HEK293 (cell line): Measurements from ENCODE around the gene CDH12.

Experiments used
- CTCF ChIA-PET: fragments of 350-600 bp; formaldehyde crosslinking; extraction: SDS; loops from one replicate; lab custom pipeline; 2021; ENCODE audit warnings: antibody characterized with exemption; lab: Yijun Ruan, JAX
- POLR2A ChIA-PET: fragments of 300-600 bp; formaldehyde crosslinking; extraction: SDS; loops from one replicate; lab custom pipeline; 2020; ENCODE audit warnings: antibody characterized with exemption, inconsistent platforms; lab: Yijun Ruan, JAX
- H3K27ac ChIP-seq: fragments of 200-500 bp; sonication (Bioruptor generic); 2 replicates; pipeline ENCODE4 v1.5.1; 2014; ENCODE audit warnings: low read depth, low read length, control low read depth, inconsistent platforms; ENCODE audit errors: extremely low read depth
- H3K36me3 ChIP-seq, 2 experiments: fragments of 200-500 bp in 1 of 2; sonication (Bioruptor generic) in 1 of 2; 1 replicate in 1 of 2; 2 replicates in 1 of 2; pipeline ENCODE4 v1.5.1; 2014 to 2017; ENCODE audit warnings: inconsistent platforms in 2 of 2, low read length in 2 of 2; ENCODE audit not compliant: control insufficient read depth in 2 of 2, insufficient read depth in 1 of 2
- H3K4me1 ChIP-seq: fragments of 200-500 bp; sonication (Bioruptor generic); 2 replicates; pipeline ENCODE4 v1.5.1; 2014; ENCODE audit warnings: mild to moderate bottlenecking, low read length, inconsistent platforms; ENCODE audit not compliant: control insufficient read depth, insufficient read depth
- H3K4me3 ChIP-seq: 2 replicates; pipeline ENCODE4 v1.5.1; 2011; ENCODE audit warnings: low read depth, mild to moderate bottlenecking, control low read depth, low read length, moderate library complexity
- H3K9me3 ChIP-seq: fragments of 200-500 bp; sonication (Bioruptor generic); 2 replicates; pipeline ENCODE4 v1.5.1; 2014; ENCODE audit warnings: low read depth, low read length, inconsistent platforms; ENCODE audit not compliant: control insufficient read depth, insufficient read depth
- FEZF1 ChIP-seq: fragments of 450-650 bp; formaldehyde crosslinking; IDR thresholded peaks from 2 replicates; pipeline ENCODE4 v1.5.1; 2016; ENCODE audit warnings: missing biosample characterization, missing genetic modification characterization
- SP7 ChIP-seq: fragments of 450-650 bp; formaldehyde crosslinking; IDR thresholded peaks from 2 replicates; pipeline ENCODE4 v1.5.1; 2016; ENCODE audit warnings: missing biosample characterization, missing genetic modification characterization
- YY2 ChIP-seq: fragments of 450-650 bp; formaldehyde crosslinking; IDR thresholded peaks from 2 replicates; pipeline ENCODE4 v1.5.1; 2016; ENCODE audit warnings: missing biosample characterization, missing genetic modification characterization
- ZFHX2 ChIP-seq: fragments of 450-650 bp; formaldehyde crosslinking; conservative IDR thresholded peaks from 2 replicates; pipeline ENCODE4 v1.5.1; 2016; ENCODE audit warnings: missing biosample characterization, missing genetic modification characterization
- ZNF112 ChIP-seq: fragments of 450-650 bp; formaldehyde crosslinking; IDR thresholded peaks from 2 replicates; pipeline ENCODE4 v1.5.0; 2017; ENCODE audit warnings: missing biosample characterization, missing genetic modification characterization
- ZNF132 ChIP-seq: fragments of 450-650 bp; formaldehyde crosslinking; IDR thresholded peaks from 2 replicates; pipeline ENCODE4 v1.5.1; 2017; ENCODE audit warnings: missing biosample characterization, missing genetic modification characterization, borderline replicate concordance
- ZNF2 ChIP-seq: fragments of 450-650 bp; formaldehyde crosslinking; IDR thresholded peaks from 2 replicates; pipeline ENCODE4 v1.5.1; 2016; ENCODE audit warnings: missing biosample characterization, missing genetic modification characterization
- ZNF211 ChIP-seq: fragments of 450-650 bp; formaldehyde crosslinking; IDR thresholded peaks from 2 replicates; pipeline ENCODE4 v1.5.1; 2016; ENCODE audit warnings: low read depth, missing biosample characterization, missing genetic modification characterization
- ZNF239 ChIP-seq: fragments of 450-650 bp; formaldehyde crosslinking; IDR thresholded peaks from 2 replicates; pipeline ENCODE4 v1.5.1; 2016; ENCODE audit warnings: missing biosample characterization, missing genetic modification characterization
- ZNF311 ChIP-seq: fragments of 450-650 bp; formaldehyde crosslinking; IDR thresholded peaks from 2 replicates; pipeline ENCODE4 v1.5.1; 2017; ENCODE audit warnings: missing biosample characterization, missing genetic modification characterization, borderline replicate concordance
- ZNF394 ChIP-seq: fragments of 450-650 bp; formaldehyde crosslinking; IDR thresholded peaks from 2 replicates; pipeline ENCODE4 v1.5.1; 2016; ENCODE audit warnings: missing biosample characterization, missing genetic modification characterization, mild to moderate bottlenecking, moderate library complexity, borderline replicate concordance
- ZNF423 ChIP-seq: fragments of 450-650 bp; formaldehyde crosslinking; IDR thresholded peaks from 2 replicates; pipeline ENCODE4 v1.5.1; 2016; ENCODE audit warnings: missing biosample characterization, missing genetic modification characterization
- ZNF530 ChIP-seq: fragments of 450-650 bp; formaldehyde crosslinking; IDR thresholded peaks from 2 replicates; pipeline ENCODE4 v1.5.1; 2016; ENCODE audit warnings: low read depth, missing biosample characterization, missing genetic modification characterization
- ZNF560 ChIP-seq: fragments of 450-650 bp; formaldehyde crosslinking; IDR thresholded peaks from 2 replicates; pipeline ENCODE4 v1.5.1; 2017; ENCODE audit warnings: missing biosample characterization, missing genetic modification characterization, borderline replicate concordance
- ZNF621 ChIP-seq: fragments of 450-650 bp; formaldehyde crosslinking; IDR thresholded peaks from 2 replicates; pipeline ENCODE4 v1.5.1; 2017; ENCODE audit warnings: missing biosample characterization, missing genetic modification characterization
- ZNF76 ChIP-seq: fragments of 450-650 bp; formaldehyde crosslinking; IDR thresholded peaks from 2 replicates; pipeline ENCODE4; 2016; ENCODE audit warnings: low read depth, missing biosample characterization, missing genetic modification characterization, borderline replicate concordance
- ZNF785 ChIP-seq: fragments of 450-650 bp; formaldehyde crosslinking; IDR thresholded peaks from 2 replicates; pipeline ENCODE4 v1.5.1; 2016; ENCODE audit warnings: missing biosample characterization, missing genetic modification characterization
- ZNF837 ChIP-seq: fragments of 450-650 bp; formaldehyde crosslinking; IDR thresholded peaks from 2 replicates; pipeline ENCODE4 v1.5.1; 2016; ENCODE audit warnings: missing biosample characterization, missing genetic modification characterization
- ZSCAN16 ChIP-seq: fragments of 450-650 bp; formaldehyde crosslinking; IDR thresholded peaks from 2 replicates; pipeline ENCODE4 v1.5.1; 2016; ENCODE audit warnings: missing biosample characterization, missing genetic modification characterization
- TF ChIP-seq, protein P1 (sequence below): fragments of 450-650 bp; formaldehyde crosslinking; IDR thresholded peaks from 2 replicates; pipeline ENCODE4 v1.5.1; 2017; ENCODE audit warnings: missing biosample characterization, missing genetic modification characterization
- TF ChIP-seq, protein P2 (sequence below): fragments of 450-650 bp; formaldehyde crosslinking; IDR thresholded peaks from 2 replicates; pipeline ENCODE4 v1.5.0; 2017; ENCODE audit warnings: missing biosample characterization, missing genetic modification characterization, borderline replicate concordance
- TF ChIP-seq, protein P3 (sequence below): fragments of 450-650 bp; formaldehyde crosslinking; IDR thresholded peaks from 2 replicates; pipeline ENCODE4 v1.5.1; 2017; ENCODE audit warnings: missing biosample characterization, missing genetic modification characterization
- TF ChIP-seq, protein P4 (sequence below): fragments of 450-650 bp; formaldehyde crosslinking; IDR thresholded peaks from 2 replicates; pipeline ENCODE4 v1.5.1; 2016; ENCODE audit warnings: missing biosample characterization, missing genetic modification characterization, low read depth

The CDH12 gene

DNA sequence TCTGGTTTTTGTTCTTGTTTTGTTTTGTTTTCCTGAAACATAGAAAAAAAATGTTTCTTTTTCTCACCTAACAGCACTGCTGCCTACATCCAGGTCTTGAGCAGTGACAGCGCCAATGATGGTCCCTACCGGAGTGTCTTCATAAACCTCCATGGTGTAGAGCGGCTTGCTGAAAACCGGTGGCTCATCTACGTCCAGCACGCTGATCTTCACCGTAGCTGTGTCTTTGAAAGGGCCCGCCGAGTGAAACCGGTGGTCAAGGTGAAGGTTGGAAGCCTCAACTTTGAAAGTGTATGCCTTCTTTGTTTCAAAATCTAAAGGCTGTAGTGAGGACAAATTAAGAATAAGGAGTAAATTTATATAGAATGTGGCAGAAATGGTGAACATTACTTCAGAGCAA, 1051.0 kb downstream of the CDH12 start (continued):
- TF ChIP-seq, protein P1, sequence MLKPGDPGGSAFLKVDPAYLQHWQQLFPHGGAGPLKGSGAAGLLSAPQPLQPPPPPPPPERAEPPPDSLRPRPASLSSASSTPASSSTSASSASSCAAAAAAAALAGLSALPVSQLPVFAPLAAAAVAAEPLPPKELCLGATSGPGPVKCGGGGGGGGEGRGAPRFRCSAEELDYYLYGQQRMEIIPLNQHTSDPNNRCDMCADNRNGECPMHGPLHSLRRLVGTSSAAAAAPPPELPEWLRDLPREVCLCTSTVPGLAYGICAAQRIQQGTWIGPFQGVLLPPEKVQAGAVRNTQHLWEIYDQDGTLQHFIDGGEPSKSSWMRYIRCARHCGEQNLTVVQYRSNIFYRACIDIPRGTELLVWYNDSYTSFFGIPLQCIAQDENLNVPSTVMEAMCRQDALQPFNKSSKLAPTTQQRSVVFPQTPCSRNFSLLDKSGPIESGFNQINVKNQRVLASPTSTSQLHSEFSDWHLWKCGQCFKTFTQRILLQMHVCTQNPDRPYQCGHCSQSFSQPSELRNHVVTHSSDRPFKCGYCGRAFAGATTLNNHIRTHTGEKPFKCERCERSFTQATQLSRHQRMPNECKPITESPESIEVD (tag by site-specific recombination), result no peak
- TF ChIP-seq ZNF239 (tag by site-specific recombination) (no peak), FEZF1 (tag by site-specific recombination) (no peak), ZNF785 (tag by site-specific recombination) (no peak), ZNF112 (no peak), ZNF560 (tag by site-specific recombination) (no peak), ZNF621 (tag by site-specific recombination) (no peak)
- TF ChIP-seq, protein P2, sequence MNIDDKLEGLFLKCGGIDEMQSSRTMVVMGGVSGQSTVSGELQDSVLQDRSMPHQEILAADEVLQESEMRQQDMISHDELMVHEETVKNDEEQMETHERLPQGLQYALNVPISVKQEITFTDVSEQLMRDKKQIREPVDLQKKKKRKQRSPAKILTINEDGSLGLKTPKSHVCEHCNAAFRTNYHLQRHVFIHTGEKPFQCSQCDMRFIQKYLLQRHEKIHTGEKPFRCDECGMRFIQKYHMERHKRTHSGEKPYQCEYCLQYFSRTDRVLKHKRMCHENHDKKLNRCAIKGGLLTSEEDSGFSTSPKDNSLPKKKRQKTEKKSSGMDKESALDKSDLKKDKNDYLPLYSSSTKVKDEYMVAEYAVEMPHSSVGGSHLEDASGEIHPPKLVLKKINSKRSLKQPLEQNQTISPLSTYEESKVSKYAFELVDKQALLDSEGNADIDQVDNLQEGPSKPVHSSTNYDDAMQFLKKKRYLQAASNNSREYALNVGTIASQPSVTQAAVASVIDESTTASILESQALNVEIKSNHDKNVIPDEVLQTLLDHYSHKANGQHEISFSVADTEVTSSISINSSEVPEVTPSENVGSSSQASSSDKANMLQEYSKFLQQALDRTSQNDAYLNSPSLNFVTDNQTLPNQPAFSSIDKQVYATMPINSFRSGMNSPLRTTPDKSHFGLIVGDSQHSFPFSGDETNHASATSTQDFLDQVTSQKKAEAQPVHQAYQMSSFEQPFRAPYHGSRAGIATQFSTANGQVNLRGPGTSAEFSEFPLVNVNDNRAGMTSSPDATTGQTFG, result no peak
- TF ChIP-seq, protein P3, sequence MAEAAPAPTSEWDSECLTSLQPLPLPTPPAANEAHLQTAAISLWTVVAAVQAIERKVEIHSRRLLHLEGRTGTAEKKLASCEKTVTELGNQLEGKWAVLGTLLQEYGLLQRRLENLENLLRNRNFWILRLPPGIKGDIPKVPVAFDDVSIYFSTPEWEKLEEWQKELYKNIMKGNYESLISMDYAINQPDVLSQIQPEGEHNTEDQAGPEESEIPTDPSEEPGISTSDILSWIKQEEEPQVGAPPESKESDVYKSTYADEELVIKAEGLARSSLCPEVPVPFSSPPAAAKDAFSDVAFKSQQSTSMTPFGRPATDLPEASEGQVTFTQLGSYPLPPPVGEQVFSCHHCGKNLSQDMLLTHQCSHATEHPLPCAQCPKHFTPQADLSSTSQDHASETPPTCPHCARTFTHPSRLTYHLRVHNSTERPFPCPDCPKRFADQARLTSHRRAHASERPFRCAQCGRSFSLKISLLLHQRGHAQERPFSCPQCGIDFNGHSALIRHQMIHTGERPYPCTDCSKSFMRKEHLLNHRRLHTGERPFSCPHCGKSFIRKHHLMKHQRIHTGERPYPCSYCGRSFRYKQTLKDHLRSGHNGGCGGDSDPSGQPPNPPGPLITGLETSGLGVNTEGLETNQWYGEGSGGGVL, result no peak

DNA sequence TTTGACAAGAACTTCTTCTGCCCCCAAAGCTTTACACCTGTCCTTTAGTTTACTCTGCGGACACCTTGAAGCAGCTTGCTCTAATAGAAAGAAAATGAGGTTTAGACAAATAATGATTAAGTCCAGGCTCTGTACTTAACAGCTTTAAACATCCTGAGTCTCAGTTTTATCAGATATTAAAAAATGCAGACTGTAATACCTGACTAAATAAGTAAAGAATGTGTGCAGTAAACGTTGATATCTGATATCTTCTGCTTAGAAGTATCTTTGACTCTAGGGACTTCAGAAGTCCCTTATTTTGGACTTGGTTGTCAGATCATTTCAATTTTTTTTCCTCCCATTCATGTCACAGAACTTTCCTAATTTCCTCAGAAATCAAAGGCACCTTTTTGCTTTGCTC, 1060.4 kb downstream of the CDH12 start:
- H3K9me3 ChIP-seq, result no peaks in the 10 kb centered on the region
- no peak overlapping the region for H3K4me3 ChIP-seq
- no peaks in the 10 kb centered on the region for H3K36me3 ChIP-seq
- H3K27ac ChIP-seq, result no peak overlapping the region
- no peaks in the 10 kb centered on the region for H3K4me1 ChIP-seq
- POLR2A ChIA-PET, result no interaction called here
- TF ChIP-seq ZSCAN16 (tag by site-specific recombination) (no peak), ZNF423 (tag by site-specific recombination) (no peak), ZNF76 (no peak), SP7 (tag by site-specific recombination) (no peak), ZNF530 (tag by site-specific recombination) (no peak), ZNF394 (no peak), ZFHX2 (no peak), ZNF112 (no peak), ZNF837 (tag by site-specific recombination) (no peak), ZNF211 (tag by site-specific recombination) (no peak), ZNF2 (tag by site-specific recombination) (no peak), ZNF311 (no peak), YY2 (tag by site-specific recombination) (no peak), ZNF132 (tag by site-specific recombination) (no peak), ZNF621 (tag by site-specific recombination) (no peak)
- TF ChIP-seq, protein P4, sequence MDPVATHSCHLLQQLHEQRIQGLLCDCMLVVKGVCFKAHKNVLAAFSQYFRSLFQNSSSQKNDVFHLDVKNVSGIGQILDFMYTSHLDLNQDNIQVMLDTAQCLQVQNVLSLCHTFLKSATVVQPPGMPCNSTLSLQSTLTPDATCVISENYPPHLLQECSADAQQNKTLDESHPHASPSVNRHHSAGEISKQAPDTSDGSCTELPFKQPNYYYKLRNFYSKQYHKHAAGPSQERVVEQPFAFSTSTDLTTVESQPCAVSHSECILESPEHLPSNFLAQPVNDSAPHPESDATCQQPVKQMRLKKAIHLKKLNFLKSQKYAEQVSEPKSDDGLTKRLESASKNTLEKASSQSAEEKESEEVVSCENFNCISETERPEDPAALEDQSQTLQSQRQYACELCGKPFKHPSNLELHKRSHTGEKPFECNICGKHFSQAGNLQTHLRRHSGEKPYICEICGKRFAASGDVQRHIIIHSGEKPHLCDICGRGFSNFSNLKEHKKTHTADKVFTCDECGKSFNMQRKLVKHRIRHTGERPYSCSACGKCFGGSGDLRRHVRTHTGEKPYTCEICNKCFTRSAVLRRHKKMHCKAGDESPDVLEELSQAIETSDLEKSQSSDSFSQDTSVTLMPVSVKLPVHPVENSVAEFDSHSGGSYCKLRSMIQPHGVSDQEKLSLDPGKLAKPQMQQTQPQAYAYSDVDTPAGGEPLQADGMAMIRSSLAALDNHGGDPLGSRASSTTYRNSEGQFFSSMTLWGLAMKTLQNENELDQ, result no peak
- CTCF ChIA-PET, result no interaction called here
